ENCODE data around the gene RBFA.

DNA sequence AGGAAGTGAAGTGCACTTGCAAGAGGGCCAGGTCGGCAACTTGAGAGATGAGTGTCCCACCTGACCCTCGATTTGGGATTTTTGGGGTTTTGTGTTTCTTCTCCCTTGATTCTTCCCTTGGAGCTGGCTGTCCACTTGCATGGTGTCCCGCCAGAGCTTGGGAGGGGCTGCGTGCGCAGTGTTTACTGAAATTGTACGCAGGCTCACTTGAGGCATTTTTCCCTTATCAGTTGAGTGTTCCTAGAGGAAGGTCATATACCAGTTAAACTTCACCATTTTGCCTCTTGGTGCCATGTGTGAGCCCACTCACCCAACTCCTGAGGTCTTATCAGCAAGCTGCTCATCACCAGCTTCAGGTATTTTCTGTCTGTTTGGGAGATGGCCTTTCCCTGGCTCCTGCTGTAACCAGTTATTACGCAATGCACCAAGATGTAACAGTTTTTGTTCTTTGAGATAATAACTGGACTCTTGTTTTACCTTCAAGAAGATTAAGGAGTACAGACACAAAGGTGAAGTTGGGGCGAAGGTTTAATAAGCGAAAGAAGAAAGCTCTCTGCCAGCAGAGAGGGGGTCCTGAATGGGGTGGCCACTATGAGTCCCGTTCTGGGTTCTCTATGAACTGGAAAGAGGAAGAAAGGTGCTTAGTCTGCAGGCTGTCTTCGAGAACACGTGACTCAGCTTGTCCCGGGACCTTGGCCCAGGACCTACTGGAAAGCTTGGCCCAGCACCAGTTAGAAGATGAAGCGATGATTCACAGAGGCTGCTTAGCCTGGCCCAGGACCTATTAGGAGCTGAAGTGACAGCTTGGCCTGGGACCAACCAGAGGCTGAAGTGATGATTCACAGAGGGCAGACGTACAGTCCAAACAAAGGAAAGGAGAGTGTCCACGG, 24.3 kb upstream of the RBFA start:
- TF ChIP-seq CTCF (conservative IDR thresholded peaks at IDR 0.05 in 1 of 2, IDR thresholded peaks at IDR 0.05 in 1 of 2; ENCODE audit: low read depth in 1 of 2, low read length in 2 of 2), result no peak
- no peak for TF ChIP-seq EZH2 (IDR thresholded peaks at IDR 0.05; ENCODE audit: low read length, missing control alignments)
